GM19099 (cell line): ENCODE data around the gene ZNF746.

Experiments
- POLR2A ChIP-seq: IDR thresholded peaks from 3 replicates; pipeline ENCODE4 v1.6.1; 2011; ENCODE audit warnings: low read depth; ENCODE audit not compliant: insufficient read length; ENCODE audit errors: extremely low read depth

The ZNF746 gene

DNA sequence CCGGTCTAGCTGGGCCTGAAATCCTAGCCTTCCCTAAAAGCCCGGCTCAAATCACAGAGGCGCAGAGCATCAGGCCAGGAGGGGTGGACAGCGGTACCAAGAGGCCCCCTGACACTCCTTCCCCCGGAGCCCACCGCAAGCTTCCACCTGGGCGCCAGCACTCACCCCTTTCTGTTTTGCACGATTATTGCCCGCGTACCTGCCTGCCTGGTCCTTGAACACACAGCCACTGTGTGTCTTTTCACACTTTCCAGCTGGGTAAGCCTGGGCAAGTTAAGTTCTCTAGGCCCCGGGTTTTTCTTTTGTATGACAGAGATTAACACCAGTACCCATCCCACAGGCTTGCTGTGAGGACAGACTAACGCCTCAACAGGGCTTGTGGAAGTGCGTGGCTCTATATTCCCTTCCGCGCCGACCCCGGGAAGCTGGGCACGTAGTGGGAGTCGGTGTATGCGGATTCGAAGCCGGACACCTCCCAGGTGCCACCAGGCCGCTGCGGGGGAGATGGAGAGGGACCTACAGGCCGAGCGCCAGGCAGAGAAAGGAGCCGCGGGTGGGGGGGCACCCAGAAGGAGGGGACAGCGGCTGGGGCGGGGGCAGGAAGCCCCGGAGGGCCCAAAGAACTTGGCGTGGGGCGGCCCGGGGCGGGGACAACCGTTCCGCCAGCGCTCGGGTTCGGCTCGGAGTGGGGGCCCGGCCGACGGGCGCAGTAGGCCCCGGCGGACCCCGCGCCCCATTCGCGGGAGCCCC lies 792 bp downstream of the ZNF746 start:
- no peak for TF ChIP-seq POLR2A

DNA sequence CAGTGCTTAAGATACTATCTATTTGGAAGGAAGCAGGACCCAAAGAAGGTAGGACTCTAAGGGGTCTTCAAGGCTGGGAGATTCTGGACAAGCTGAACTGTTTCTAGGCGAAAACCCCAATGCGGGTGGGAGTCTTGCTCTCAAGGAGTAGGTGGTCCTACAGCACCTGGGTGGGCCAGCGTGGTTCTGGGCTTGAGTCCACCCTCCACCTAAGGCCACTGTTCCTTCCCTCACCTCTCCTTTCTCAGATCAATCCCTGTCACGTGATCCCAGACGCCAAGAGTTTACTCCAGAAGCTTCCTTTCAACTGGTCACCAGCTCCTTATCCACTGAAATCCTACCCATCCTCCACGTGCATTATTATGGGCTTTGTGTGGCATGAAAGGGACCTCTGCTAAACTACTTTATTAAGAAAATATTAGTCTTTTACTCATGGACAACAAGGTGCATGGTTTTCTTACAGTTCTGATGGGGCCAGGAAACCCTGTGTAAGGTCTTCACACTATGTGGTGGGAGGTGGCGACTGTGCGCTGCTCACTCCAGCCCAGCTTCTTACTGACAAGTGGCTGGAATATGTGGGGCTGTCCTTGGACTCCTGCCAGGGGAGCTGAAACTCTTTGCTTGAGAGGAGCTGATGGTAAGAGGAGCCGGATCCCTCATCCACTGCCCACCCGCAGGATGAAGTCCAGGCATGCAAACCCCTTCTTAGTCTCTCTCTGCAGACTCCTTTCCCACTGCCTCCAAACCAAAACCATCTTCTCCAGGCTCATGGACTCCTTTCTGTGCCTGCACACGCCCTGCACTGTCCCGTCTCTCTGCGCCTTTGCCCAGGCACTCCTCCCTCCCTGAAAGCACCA lies 1.6 kb downstream of the ZNF746 start:
- TF ChIP-seq POLR2A = no peak

DNA sequence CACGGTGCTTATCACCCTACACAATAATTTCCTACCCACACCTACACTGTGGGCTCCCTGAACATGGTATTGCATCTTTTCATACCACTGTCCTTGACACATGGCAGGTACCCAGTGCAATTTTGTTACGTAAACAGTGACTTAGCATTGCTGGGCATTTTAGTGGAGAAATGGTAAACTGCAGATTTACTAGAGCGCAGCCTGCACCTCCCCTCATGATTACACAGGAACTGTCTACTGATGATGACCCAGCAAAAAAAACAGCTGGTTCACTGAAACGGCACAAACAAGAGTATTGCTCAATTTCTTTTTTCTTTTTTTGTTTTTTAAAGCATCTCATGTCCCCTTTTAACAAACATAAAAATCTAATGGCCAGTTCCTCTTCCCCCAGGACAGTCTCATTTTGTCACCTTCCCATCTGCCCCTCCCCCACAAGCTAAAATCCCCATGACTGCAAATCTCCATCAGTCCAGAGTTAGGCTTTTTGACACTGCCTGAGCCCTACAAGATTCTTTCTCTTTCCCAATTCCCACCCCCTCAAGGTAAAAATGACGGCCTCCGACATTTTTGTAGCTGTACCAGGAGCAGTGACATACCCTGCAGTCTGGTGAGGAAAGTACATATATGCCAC lies 2.8 kb downstream of the ZNF746 start:
- no peak for TF ChIP-seq POLR2A

DNA sequence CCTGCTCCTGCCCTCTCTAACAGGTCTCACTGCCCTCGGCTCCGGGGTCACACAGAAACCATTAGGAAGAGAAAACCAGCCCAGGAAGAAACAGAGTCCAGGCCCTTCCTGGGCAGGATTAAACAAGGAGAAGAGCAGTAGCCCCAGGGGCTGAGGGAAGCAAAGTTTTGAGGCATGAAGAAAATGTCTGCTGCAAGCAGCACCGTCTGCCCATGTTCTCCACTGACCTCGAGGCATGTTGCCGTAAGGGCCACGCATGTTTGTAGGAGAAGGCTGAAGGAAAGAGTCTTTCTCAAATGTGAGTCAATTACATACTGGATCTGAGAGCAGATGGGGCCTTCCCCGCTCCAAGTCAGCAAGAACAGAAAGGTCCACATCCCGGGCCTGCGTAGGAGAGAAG lies 4.2 kb downstream of the ZNF746 start:
- no peak for TF ChIP-seq POLR2A

DNA sequence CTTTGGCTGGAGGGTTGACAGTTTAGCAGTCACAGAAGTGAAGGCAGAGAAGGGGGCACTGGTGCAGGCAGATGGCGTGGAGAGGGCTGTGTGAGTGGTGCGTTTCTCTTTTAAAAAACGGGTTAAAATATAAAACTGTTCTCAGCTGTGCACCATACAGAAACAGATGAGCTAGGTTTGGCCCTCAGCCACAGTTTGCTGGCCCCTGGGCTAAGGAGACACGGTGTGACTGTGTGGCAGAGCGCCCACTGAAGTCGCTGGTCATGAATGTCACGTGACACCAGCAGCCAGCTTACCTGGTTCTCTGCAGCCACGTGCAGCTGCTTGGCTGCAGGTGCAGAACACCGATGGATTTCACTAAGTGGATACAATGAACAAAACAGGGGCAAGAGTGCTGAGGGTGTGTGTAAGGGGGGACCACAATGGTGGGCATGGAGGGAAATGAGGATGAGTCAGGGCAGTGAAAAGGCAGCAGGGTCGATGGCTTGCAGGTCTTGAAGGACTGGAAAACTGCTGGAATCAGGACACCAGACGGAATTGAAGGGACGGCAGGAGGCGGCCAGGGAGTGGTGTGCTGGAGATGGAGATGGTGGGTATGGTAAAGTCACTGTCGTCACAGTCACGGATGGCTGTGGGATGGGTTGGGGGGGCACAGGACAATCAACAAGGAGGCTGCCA lies 7.4 kb downstream of the ZNF746 start:
- no peak for TF ChIP-seq POLR2A

DNA sequence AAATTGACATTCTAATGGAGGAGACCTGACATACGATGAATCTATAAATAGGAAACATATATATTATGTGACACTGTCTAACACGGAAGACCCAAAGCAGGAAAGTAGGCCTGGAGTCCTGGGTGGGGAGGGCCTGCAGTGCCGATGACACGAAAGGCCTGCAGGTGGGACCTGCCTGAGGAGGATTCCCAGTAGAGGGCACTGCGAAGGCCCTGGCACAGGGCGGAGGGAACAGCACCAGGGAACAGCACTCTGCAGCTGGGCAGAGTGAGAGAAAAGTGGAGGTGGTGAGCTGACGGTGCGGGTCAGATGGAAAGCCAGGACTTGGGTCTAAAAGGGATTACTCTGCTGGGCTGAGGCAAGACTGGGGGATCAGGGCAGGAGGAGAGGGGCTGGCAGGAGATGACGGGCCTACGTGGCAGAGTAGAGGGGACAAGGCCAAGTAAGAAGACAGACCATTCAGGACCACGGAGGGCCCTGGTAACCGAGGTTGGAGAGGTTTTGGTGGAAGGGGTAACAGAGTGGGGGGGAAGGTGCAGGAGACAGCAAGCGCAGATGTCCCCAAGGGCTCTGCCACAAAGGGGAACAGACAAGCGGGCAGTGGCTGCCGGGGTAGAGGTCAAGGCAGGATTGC lies 8.1 kb downstream of the ZNF746 start:
- TF ChIP-seq POLR2A = no peak

DNA sequence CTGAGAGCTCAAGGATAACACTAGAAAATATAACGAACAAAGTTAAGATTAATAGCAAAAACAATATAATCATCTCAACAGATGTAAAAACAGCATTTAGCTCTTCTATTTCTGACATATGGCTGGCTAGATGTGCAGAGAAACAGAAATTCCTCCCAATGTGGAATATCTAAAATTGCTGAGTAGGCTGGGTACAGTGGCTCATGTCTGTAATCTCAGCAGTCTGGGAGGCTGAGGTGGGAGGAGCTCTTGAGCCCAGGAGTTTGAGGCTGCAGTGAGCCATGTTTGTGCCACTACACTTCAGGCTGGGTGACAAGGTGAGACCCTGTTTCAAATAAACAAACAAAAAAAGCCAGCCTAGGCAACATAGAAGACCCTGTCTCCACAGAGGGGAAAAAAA lies 18.0 kb downstream of the ZNF746 start:
- TF ChIP-seq POLR2A = no peak

DNA sequence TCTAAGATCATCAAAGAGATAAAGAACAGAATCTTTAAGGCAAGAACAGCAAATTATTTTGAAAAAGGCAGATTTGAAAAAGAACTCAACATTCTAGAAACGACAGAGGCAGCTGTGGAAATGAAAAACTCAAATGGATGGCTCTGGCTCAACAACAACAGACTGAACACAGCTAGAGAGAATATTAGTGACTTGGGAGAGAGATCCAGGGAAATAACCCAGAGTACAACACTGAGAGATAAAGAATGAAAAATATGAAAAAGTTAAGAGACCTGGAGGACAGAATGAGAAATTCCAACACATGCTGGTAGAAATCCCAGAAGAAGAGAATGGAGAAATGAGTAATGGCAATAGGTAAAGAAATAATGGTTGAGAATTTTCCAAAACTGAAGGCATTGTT lies 18.9 kb downstream of the ZNF746 start:
- TF ChIP-seq POLR2A = no peak

DNA sequence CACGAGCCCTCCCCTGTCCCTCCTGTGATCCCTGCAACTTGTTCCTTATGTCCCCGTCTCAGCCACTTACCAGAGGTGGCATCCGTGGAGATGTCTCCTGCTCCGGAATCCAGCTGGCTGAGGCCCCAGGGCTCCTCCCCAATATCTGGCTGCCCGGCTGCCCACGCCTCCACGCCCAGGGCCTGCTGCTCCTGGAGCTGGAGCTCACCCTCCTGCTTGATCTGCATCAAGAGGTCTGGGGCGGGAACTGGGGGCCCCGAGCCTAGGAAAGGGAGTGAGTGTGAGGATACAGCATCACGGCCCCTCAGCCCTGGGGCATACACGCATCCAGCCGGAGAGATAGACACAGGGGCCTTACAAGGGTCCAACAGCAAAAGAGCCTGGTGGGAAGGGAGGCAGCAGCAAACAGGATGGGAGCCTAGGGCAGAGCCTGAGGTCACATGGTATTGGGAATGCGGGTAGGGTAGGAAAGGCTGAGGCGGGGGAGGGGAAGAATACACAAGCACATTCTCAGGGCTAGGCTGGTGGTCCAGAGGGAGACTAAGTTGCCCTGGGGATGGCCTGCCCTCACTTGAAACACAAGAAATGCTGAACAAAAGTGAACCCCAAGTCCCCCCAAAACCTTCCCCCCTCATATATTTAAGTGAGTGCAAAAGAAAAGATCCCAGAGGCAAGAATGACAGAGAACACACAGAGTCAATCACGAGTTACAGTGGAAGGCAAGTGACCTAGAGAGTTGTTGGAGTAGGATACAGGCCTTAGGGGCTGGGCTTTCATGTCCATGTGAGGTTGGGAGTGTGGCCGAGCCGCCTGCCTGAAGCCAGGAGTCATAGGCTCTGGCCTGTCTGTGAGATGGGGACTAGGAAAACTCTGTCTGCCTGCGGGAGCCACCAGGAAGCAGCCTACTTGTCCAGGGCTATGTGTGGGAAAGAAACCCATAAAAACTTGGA lies 19.8 kb downstream of the ZNF746 start:
- TF ChIP-seq POLR2A = no peak

DNA sequence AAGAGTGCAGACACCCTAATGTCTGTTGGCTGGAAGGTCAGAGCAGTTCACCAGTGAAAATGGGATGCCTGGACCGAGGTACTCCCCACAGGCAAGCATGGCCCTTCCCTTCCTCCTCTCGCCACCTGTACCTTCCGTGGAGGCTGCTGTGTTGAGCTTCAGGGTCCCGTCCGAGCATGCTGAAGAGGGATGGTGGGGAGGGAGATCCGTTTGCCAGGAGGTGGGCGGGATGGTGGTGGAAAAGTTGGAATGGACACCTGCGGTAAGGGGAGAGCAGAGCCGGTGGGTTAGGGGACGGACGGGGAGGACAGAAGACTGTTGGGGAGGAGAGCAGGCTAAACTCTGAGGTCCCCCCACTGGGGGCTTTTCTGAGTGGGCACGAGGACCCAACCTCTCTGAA lies 20.8 kb downstream of the ZNF746 start:
- no peak for TF ChIP-seq POLR2A

DNA sequence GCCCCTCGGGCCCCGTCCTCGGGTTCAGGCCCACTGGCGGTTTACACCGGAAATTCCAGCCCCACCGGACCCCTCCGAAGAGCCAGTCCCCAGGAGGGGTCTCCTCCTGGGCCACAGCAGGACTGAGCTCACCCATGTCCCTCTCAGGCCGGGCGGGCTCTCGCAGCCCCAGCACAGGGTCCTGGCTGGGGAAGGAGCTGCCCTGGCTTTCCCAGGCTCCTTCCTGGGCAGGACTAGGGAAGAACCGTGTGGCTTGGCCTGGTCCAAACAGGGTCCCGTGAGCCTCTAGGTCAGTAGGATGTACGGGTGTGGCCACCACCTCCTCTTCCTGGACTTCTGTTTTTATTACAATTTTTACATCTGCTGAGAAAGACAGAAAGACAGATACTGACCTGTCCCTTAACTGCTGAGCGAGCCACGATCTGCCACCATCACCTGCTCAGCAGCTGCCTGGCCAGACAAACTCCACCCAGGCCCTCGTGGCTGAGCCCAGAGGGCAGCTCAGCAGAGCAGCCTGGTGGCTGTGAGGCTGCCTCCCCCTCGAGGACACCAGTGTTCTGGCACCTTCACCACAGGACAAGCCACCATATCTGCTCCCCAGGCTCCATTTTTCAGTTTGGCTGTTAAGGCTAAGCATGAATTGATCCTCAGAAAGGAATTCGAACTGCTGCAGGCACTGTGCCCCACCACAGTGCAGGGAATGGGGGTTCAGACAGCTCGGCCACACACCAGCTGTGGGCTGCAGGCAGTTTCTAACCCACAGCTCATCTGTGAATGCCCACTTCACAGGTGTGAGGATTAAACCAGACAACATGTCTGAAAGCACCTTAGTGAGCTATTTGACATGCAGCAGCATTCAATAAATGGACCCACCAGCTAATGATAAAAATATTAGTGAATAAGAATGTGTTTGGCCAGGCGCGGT lies 22.2 kb downstream of the ZNF746 start:
- no peak for TF ChIP-seq POLR2A

DNA sequence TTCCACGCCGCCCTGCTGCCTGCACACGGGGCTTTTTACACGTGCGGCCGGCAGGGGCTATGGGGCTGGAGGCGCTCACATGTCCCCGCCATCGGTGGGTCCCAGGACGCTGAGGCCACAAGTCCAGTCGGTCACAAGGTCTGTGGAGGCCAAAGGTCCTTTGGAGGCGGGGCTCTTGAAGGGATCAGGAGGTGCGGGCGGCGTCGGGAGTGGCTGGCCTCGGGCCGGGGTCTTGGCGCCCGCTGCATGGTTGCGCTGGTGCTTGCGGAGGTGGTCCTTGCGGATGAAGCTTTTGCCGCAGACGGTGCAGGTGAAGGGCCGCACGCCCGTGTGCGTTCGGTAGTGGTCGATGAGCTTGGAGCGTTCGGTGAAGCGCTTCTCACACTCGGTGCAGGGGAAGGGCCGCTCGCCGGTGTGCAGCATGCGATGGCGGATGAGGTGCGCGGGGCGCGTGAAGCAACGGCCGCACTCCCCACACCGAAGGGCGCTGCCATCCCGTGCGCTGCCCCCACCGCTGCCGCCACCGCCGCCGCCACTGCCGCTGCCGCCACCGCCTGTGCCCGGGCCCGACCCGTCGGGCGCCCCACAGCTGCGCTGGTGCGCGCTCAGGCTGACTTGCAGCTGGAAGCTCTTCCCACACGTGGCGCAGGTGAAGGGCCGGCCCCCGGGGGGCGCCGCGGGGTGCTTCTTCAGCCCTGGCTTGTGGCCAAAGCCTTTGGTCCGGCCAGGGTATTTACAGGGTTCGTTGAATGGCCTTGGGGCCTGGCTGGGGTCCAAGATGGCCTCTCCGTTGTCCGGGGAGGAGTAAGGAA lies 23.1 kb downstream of the ZNF746 start:
- no peak for TF ChIP-seq POLR2A

DNA sequence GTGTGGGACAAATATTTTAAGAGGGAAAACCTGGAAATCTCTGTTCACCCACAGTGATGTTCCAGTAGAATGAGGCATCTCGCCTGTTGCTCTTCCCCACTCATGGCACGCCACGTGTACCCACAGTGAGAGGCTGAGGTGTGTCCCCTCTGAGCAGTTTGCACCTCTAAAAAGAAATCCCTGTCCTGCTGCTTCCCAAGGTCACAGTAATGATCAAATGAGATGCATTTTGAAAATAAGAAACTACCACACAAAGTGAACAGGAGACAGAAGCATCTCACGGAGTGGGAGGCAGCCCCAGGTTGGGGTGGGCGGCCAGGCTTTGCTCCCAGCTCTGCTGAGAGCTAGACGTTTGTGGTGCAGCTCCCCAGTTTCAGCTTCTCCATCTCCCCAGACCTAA lies 24.4 kb downstream of the ZNF746 start:
- TF ChIP-seq POLR2A = no peak
